ENCODE measurements around the gene KPNA3.

The KPNA3 gene

GRCh38 chr13:49653478-49653877, 139.0 kb downstream of the KPNA3 start:
- no peak for DNase-seq (ENCODE audit: low read depth)
- TF ChIP-seq, protein P1, sequence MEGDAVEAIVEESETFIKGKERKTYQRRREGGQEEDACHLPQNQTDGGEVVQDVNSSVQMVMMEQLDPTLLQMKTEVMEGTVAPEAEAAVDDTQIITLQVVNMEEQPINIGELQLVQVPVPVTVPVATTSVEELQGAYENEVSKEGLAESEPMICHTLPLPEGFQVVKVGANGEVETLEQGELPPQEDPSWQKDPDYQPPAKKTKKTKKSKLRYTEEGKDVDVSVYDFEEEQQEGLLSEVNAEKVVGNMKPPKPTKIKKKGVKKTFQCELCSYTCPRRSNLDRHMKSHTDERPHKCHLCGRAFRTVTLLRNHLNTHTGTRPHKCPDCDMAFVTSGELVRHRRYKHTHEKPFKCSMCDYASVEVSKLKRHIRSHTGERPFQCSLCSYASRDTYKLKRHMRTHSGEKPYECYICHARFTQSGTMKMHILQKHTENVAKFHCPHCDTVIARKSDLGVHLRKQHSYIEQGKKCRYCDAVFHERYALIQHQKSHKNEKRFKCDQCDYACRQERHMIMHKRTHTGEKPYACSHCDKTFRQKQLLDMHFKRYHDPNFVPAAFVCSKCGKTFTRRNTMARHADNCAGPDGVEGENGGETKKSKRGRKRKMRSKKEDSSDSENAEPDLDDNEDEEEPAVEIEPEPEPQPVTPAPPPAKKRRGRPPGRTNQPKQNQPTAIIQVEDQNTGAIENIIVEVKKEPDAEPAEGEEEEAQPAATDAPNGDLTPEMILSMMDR (IDR thresholded peaks at IDR 0.05; ENCODE audit: low read depth, low read length, missing control alignments): no peak
- no peak overlapping the region for H3K4me3 ChIP-seq (ENCODE audit: low read depth, low read length)
- in situ Hi-C loops (cut with HindIII; ENCODE audit: low sequenced_read_pairs): no loop called here

DNA sequence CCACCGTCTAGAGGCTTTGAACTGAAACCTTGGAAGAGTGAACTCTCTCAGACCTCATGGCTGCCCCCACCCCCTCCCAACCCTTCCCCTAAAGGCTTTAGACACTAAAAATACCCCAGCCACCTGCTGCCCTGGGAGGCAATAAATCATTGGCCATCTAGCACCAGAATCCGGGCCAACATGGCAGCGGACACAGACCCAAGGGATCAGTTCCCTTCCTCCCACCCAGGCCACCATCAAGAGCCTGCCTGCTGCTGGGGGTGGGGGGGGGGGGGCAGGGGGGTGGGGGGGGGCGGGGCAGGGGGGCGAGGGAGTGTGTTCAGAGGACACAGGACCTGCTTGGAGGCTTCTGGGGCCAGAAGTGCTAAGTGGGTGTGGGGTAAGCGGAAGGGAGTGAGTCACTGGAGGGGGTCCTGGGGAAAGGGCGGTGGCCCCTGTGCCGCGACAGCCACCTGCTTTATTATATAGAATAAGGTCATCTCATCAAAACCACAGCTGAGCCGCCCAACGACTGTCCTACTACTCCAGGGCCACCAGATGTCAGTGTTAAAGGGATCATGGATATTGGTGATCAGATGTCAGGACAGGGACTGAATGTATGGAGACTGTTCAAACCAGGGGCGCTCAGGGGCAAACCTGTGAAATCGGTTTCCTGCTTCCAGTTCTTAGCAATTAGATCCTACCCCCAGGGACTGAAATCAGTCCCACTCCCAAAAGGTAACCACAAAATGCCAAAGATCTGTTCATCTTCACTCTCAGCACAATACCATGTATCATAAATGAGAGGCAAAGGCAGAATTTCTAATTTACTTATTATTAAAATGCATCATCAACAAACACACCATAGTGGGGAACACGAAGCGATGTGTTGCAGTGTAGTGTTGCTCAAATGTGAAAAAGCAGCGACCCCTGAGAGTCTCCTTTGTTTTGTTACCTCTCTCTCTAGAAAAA, 139.9 kb downstream of the KPNA3 start:
- TF ChIP-seq, protein P1 (IDR thresholded peaks at IDR 0.05; ENCODE audit: low read depth, low read length, missing control alignments): peak; percentile 48
- no peak overlapping the region for H3K4me3 ChIP-seq (ENCODE audit: low read depth, low read length)
- DNase-seq (ENCODE audit: low read depth): no peak
- in situ Hi-C loops (cut with HindIII; ENCODE audit: low sequenced_read_pairs): no loop called here

DNA sequence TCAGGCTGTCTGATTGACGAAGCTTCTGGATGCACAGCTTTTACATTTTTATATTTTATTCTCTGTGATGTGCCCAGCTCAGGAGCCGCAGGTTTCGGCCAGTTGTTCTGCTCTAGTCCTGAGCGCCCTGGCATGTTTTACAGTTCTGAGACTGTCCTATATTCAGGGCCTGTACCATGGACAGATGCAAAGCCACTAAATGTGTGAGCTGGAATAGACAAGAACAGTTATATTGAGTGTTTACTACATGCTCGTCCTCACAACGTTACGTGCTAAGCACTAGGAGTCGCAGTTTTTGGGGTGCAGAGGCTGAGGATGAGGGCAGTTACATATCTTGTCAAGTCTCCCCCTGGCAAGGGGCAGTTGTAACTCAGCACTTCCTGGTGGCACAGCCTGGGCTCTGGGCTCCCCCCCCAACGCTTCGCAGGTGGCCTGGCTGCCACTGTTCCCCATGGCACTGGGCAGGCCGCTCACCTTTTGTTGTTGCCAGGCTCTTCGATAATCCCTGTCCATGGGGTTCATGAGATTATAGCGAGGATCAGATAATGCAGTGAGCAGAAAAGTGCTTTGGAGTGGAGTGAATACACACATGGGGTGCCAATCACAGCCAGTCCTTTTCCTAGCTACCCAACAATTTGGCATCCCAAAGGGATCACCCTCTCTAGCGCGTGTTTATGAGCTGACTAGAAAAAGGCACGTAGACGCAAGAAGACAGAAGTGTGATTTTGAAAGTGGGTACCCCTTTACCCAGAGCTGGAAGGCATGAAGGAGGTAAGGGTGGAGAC, 140.7 kb downstream of the KPNA3 start:
- TF ChIP-seq, protein P1 (IDR thresholded peaks at IDR 0.05; ENCODE audit: low read depth, low read length, missing control alignments): no peak
- H3K4me3 ChIP-seq (ENCODE audit: low read depth, low read length): no peak overlapping the region
- no peak for DNase-seq (ENCODE audit: low read depth)
- in situ Hi-C loops (cut with HindIII; ENCODE audit: low sequenced_read_pairs): no loop called here

GRCh38 chr13:49649963-49650312, 142.5 kb downstream of the KPNA3 start:
- in situ Hi-C loops (cut with HindIII; ENCODE audit: low sequenced_read_pairs): no loop called here
- no peak for DNase-seq (ENCODE audit: low read depth)
- H3K4me3 ChIP-seq (ENCODE audit: low read depth, low read length): no peak overlapping the region
- TF ChIP-seq, protein P1 (IDR thresholded peaks at IDR 0.05; ENCODE audit: low read depth, low read length, missing control alignments): no peak
